CD14-positive monocyte (primary cell): ENCODE data around the gene DHRS1. TPM values are rescaled to one million over a fixed set of nuclear protein-coding genes. Genes with fewer than 3 reads are reported as not detected.

Source experiments
- DNase-seq, 3 donors: peaks; one replicate each; pipeline ENCODE4 v3.0.0-alpha.2; 2011 to 2022
- H2AFZ ChIP-seq: 2 replicates; pipeline ENCODE4 v1.6.0; 2012; ENCODE audit warnings: mild to moderate bottlenecking, low read depth, low read length, inconsistent platforms; ENCODE audit not compliant: insufficient read depth, poor library complexity, severe bottlenecking
- H3K27ac ChIP-seq, 2 donors: 1 replicate in 1 of 2; 2 replicates in 1 of 2; pipeline ENCODE4 v1.5.1; 2012 to 2013; ENCODE audit warnings: low read length in 2 of 2, control low read depth in 1 of 2, inconsistent platforms in 1 of 2, low read depth in 1 of 2, mild to moderate bottlenecking in 1 of 2
- H3K27me3 ChIP-seq, 2 donors: one replicate each; pipeline versions ENCODE4 v1.6.0 to v1.6.1; 2011 to 2013; ENCODE audit warnings: low read length in 2 of 2; ENCODE audit not compliant: control insufficient read depth in 2 of 2, insufficient read depth in 2 of 2
- H3K36me3 ChIP-seq, 2 donors: replicated peaks in 1 of 2; 1 replicate in 1 of 2; 2 replicates in 1 of 2; pipeline versions ENCODE4 v1.5.1 to v1.6.1; 2012 to 2013; ENCODE audit warnings: low read length in 2 of 2, control low read depth in 1 of 2, inconsistent platforms in 1 of 2, mild to moderate bottlenecking in 1 of 2; ENCODE audit not compliant: insufficient read depth in 2 of 2, control insufficient read depth in 1 of 2
- H3K4me1 ChIP-seq, 2 donors: 1 replicate in 1 of 2; 2 replicates in 1 of 2; pipeline versions ENCODE4 v1.5.1 to v1.6.1; 2012 to 2013; ENCODE audit warnings: low read length in 2 of 2, control low read depth in 1 of 2, inconsistent platforms in 1 of 2, mild to moderate bottlenecking in 1 of 2, moderate library complexity in 1 of 2; ENCODE audit not compliant: insufficient read depth in 2 of 2, control insufficient read depth in 1 of 2
- H3K4me2 ChIP-seq: replicated peaks from 2 replicates; pipeline ENCODE3; 2012; ENCODE audit warnings: low read length, moderate library complexity, mild to moderate bottlenecking; ENCODE audit not compliant: poor library complexity, severe bottlenecking; ENCODE audit errors: extremely low read depth
- H3K4me3 ChIP-seq, 3 experiments: fragments of 200-600 bp in 1 of 3; sonication (generic) in 1 of 3; replicated peaks in 1 of 3; 1 replicate in 2 of 3; 2 replicates in 1 of 3; pipeline ENCODE4 v1.5.1; 2011 to 2013; ENCODE audit warnings: low read length in 3 of 3, mild to moderate bottlenecking in 3 of 3, control low read depth in 2 of 3, low read depth in 2 of 3, inconsistent platforms in 1 of 3, moderate library complexity in 1 of 3
- H3K79me2 ChIP-seq: 2 replicates; pipeline ENCODE4 v1.6.0; 2012; ENCODE audit warnings: mild to moderate bottlenecking, control low read depth, inconsistent platforms, low read length, moderate library complexity; ENCODE audit not compliant: insufficient read depth
- H3K9ac ChIP-seq: 2 replicates; pipeline ENCODE4 v1.6.0; 2017; ENCODE audit warnings: low read length, mild to moderate bottlenecking; ENCODE audit not compliant: insufficient read depth, poor library complexity, severe bottlenecking
- H3K9me3 ChIP-seq, 2 donors: replicated peaks in 1 of 2; 1 replicate in 1 of 2; 2 replicates in 1 of 2; pipeline versions ENCODE4 v1.5.1 to v1.6.1; 2012 to 2013; ENCODE audit warnings: low read length in 2 of 2, control low read depth in 1 of 2; ENCODE audit not compliant: control insufficient read depth in 1 of 2, insufficient read depth in 1 of 2
- H4K20me1 ChIP-seq: 2 replicates; pipeline ENCODE4 v1.6.0; 2012; ENCODE audit warnings: mild to moderate bottlenecking, low read length, control low read depth, moderate library complexity; ENCODE audit not compliant: insufficient read depth
- H3K27ac Mint-ChIP-seq, 7 donors: one replicate each; pipeline ENCODE4 v1.8.0; 2020; ENCODE audit warnings: mild to moderate bottlenecking in 7 of 7, mixed read lengths in 7 of 7, moderate library complexity in 6 of 7, inconsistent platforms in 2 of 7
- H3K27me3 Mint-ChIP-seq, 3 donors: one replicate each; pipeline ENCODE4 v1.8.0; 2021 to 2022; ENCODE audit warnings: low read depth in 3 of 3, mild to moderate bottlenecking in 3 of 3, mixed read lengths in 3 of 3, moderate library complexity in 3 of 3, inconsistent platforms in 1 of 3
- H3K36me3 Mint-ChIP-seq, 2 donors: one replicate each; pipeline ENCODE4 v1.8.0; 2020; ENCODE audit warnings: mixed read lengths in 2 of 2, inconsistent platforms in 1 of 2, mild to moderate bottlenecking in 1 of 2
- H3K4me1 Mint-ChIP-seq: one replicate; pipeline ENCODE4 v1.8.0; 2020; ENCODE audit warnings: mild to moderate bottlenecking, mixed read lengths
- H3K4me3 Mint-ChIP-seq, 2 donors: one replicate each; pipeline ENCODE4 v1.8.0; 2020; ENCODE audit warnings: mild to moderate bottlenecking in 2 of 2, mixed read lengths in 2 of 2, moderate library complexity in 1 of 2
- H3K9me3 Mint-ChIP-seq, 7 donors: one replicate each; pipeline ENCODE4 v1.8.0; 2020 to 2022; ENCODE audit warnings: mixed read lengths in 7 of 7, mild to moderate bottlenecking in 6 of 7, moderate library complexity in 6 of 7, inconsistent platforms in 2 of 7
- WGBS: methylation state at CpG from one replicate; pipeline ENCODE4 v1.1.5; 2013; ENCODE audit warnings: missing lambda C conversion rate; ENCODE audit not compliant: insufficient coverage; 5-methylcytosine and 5-hydroxymethylcytosine counted together
- intact Hi-C, 2 donors: fragments of 100-400 bp; cut with micrococcal nuclease; formaldehyde crosslinking; loops; one replicate each; pipeline versions ENCODE4 v1.15.0 to v1.15.1; 2023
- polyA plus RNA-seq, 3 donors: library from polyadenylated mRNA; depleted of rRNA in 1 of 3; unstranded in 2 of 3; stranded (reverse) in 1 of 3; fragments of 300-500 nt in 2 of 3; fragments of >200 nt in 1 of 3; fragmentation: Illumina TruSeq in 2 of 3; gene quantifications; 1 replicate in 2 of 3; 2 replicates in 1 of 3; pipeline ENCODE4 v1.2.3, GENCODE V29; 2012 to 2021
- TF ChIP-seq, protein P1 (sequence below): fragments of 200-600 bp; IDR thresholded peaks from one replicate; pipeline ENCODE4 v1.8.0; 2022; ENCODE audit warnings: antibody characterized with exemption, mild to moderate bottlenecking

Gene DHRS1
- polyA plus RNA-seq, 3 donors, result 31.6 to 49.4 (median 48.8) TPM

DNA sequence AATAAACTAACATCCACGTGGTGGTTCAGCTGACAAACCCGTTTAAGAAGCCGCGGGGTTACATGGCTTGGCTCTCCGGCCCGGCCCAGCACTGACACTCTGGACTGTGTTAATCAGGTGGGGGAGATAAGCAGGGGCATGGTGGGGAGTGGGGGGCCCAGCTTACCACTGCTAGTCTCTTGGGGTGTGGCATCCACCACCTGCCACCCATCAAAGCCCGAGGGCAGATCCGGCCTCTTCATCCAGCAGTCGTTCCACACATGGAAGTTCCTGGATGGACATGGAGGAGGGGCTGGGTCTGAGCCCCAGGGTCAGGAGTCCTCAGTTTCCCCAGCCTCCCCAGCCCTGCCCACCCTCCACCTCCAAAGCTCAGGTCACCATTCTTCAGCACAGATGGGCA lies 41.5 kb downstream of the DHRS1 start:
- Histone ChIP-seq H3K9me3 (no peaks in the 10 kb centered on the region), H3K27ac (no peak overlapping the region), H3K4me1 (no peaks in the 10 kb centered on the region), H3K36me3 (peaks cover 43 to 81% of the 10 kb centered on the region in 2 donors), H3K9ac (no peak overlapping the region), H3K27me3 (no peaks in the 10 kb centered on the region), H2AFZ (no peak overlapping the region), H3K79me2 (no peaks in the 10 kb centered on the region), H4K20me1 (no peaks in the 10 kb centered on the region), H3K4me3 (no peak overlapping the region), H3K4me2 (no peak overlapping the region)
- Mint-ChIP-seq H3K27me3 (peaks cover 0 to 3% (median 0%) of the 10 kb centered on the region in 3 donors), H3K4me3 (no peak overlapping the region), H3K27ac (no peak overlapping the region), H3K4me1 (no peaks in the 10 kb centered on the region), H3K9me3 (no peaks in the 10 kb centered on the region), H3K36me3 (peaks cover 71 to 84% of the 10 kb centered on the region in 2 donors)
- no peak for DNase-seq
- intact Hi-C loops, result no loop called here
- TF ChIP-seq, protein P1, sequence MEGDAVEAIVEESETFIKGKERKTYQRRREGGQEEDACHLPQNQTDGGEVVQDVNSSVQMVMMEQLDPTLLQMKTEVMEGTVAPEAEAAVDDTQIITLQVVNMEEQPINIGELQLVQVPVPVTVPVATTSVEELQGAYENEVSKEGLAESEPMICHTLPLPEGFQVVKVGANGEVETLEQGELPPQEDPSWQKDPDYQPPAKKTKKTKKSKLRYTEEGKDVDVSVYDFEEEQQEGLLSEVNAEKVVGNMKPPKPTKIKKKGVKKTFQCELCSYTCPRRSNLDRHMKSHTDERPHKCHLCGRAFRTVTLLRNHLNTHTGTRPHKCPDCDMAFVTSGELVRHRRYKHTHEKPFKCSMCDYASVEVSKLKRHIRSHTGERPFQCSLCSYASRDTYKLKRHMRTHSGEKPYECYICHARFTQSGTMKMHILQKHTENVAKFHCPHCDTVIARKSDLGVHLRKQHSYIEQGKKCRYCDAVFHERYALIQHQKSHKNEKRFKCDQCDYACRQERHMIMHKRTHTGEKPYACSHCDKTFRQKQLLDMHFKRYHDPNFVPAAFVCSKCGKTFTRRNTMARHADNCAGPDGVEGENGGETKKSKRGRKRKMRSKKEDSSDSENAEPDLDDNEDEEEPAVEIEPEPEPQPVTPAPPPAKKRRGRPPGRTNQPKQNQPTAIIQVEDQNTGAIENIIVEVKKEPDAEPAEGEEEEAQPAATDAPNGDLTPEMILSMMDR, result no peak
- no CpG with 5 or more reads among the region's 9 CpGs for WGBS

DNA sequence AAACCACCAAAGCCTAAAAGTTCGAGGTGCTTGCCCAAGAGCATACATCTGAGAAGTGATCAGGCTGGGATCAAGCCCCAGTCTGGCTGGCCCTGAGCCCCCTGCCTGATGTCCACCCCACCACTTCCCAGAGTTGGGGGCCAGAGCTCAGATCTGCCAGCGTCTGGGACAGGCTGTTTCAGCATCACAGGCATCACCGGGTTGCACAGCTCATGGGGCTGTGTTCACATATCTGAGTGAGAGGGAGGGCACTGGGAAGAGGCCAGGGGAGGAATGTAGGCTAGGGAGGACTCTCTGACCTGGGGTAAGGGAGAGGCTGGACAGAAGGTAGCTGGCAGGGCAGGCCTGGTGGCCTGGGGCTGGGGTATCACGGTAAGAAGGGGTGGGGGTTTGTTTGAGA lies 42.6 kb downstream of the DHRS1 start:
- H3K4me1 Mint-ChIP-seq, result no peaks in the 10 kb centered on the region
- Histone ChIP-seq H3K9ac (no peak overlapping the region), H3K79me2 (no peaks in the 10 kb centered on the region), H3K27me3 (no peaks in the 10 kb centered on the region), H3K4me2 (no peak overlapping the region), H3K36me3 (peaks cover 47 to 85% of the 10 kb centered on the region in 2 donors), H3K27ac (no peak overlapping the region), H3K9me3 (no peaks in the 10 kb centered on the region), H4K20me1 (no peaks in the 10 kb centered on the region), H2AFZ (no peak overlapping the region), H3K4me1 (no peaks in the 10 kb centered on the region), H3K4me3 (no peak overlapping the region)
- intact Hi-C loops, result no loop called here
- peak overlapping the region in 1 of 7 donors; percentile 16 for H3K27ac Mint-ChIP-seq
- H3K4me3 Mint-ChIP-seq, result no peak overlapping the region
- WGBS, result 93% methylated on average over 4 of the region's 4 CpGs
- TF ChIP-seq, protein P1, result no peak
- H3K27me3 Mint-ChIP-seq, result peaks cover 0 to 2% (median 0%) of the 10 kb centered on the region in 3 donors
- no peaks in the 10 kb centered on the region for H3K9me3 Mint-ChIP-seq
- DNase-seq, result no peak
- peaks cover 72 to 84% of the 10 kb centered on the region in 2 donors for H3K36me3 Mint-ChIP-seq
